SIG-M5 (cell line): ENCODE data around the gene NDUFS2.

Experiments
- DNase-seq: peaks from one replicate; lab custom pipeline; 2025; lab: John Stamatoyannopoulos, UW

NDUFS2 gene

DNA sequence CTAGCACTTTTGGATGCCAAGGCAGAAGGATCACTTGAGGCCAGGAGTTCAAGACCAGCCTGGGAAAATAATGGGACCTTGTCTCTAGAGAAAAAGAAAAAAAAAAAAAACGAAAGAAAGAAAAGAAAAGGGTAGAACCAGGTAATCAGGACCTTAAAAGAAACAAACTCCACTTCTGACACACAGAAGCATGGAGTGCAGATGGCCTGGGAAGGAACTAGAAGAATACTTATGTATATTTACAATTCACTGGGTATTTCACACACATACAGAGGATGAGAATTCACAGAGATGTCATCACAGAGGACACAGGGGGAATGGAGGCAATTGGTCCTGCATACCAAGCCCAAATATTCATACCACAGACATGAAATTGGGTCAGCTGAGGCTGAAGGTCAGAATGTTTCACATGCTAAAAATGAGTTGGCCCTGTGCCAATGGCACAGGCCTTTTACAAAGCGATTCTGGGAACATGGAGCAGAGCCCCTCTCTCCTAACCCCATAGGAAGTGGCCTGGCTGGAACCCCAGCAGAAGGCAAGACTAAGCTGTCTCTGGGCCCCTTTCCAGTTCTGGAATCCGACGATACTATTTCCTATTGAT, 29.3 kb upstream of the NDUFS2 start:
- DNase-seq = no peak

DNA sequence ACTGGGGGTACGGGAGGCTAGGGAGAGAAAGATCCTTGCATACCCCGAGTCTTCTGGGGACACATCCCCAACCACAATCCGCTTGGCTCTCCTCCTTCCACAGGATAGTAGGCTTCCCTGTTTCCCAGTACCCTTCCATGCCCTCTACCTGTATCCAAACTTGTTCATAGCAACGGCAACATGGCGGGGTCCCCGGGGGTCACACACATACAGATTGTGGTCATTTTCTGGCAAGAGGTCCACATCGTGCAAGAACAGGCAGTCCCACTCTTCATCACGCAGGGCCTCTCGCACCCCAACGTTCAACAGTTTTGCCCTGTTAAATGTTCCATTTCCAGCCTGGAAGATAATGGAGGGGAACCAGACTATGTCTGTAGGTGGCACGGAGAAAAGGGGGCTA, 28.5 kb upstream of the NDUFS2 start:
- no peak for DNase-seq

DNA sequence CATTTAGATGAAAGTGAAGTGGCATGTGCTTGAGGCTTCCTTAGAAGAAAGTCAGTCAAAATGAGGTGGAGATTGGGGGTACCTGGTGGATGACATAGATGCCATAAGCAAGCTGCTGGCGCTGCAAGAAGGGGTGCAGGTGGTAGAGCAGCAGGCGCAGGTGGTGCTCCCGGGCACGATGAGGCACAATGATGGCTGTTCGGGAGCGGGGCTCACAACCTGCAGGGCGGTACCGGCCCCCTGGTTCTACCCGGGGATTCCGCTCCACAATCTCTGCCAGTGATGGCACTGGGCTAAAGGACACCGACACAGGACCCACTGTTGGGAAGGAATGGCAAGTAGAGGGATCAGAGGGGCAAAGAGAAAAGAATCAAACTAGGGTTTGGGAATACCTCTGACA, 27.3 kb upstream of the NDUFS2 start:
- no peak for DNase-seq

DNA sequence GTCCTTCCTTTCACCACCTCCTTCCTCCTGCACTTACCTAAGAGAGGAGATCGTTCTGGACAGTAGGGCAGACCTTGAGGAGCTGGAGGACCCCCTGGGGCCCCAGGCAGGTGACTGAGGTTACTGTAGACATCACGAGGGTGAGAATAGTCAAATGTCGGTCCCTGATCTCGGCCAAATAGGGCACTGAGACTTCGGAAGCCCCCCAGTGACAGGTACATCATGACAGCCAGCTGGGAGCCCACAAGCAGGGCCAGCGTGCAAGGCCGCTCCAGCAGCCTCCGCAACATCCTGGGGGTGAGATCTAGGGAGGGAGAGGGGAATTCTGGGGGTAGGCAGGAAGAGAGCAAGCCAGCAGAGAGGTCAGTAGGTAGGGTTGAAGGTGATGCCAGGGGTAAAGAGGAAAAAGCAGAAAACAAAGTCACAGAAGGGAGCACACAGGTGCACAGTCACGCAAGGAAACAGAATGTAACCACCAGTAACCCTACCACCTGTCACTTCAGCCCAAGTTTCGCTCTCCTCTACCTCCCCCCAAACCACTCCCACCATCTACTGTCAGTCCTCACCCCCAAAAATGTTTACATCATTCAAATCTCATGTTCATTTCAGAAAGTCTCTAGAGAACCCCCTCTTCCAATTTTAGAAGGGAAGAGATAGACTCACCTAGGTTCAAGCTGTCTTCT, 26.3 kb upstream of the NDUFS2 start:
- DNase-seq = no peak

DNA sequence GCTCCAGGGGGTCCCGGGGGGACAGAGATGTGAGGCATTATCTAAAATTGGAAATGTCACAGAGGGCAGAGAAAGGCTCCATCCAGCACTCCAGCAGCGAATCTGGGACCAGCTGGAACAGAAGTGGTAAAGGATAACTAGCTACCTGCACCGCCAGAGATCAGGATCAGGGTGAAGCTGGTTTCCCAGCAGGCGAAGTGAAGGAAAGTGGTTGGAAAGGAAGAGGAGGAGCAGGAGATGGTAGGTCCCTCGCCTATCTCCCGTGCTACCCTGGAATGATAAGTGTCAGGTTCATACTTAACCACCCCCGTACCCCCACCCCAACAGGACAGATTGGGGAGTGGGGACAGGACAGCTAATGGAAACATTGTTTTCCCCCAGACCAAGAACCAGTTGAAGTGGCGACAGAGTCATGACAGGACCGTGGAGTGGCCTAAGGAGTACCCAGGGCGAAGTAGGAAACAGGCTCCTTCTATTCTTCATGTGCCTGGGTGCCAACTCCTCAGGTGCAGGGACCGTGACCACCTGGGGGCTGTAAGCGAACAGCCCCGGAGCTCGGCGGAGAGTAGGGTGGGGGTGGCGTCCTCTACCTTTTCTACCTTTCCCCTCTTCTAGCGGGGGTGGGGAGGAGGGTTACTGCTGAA, 25.6 kb upstream of the NDUFS2 start:
- no peak for DNase-seq

DNA sequence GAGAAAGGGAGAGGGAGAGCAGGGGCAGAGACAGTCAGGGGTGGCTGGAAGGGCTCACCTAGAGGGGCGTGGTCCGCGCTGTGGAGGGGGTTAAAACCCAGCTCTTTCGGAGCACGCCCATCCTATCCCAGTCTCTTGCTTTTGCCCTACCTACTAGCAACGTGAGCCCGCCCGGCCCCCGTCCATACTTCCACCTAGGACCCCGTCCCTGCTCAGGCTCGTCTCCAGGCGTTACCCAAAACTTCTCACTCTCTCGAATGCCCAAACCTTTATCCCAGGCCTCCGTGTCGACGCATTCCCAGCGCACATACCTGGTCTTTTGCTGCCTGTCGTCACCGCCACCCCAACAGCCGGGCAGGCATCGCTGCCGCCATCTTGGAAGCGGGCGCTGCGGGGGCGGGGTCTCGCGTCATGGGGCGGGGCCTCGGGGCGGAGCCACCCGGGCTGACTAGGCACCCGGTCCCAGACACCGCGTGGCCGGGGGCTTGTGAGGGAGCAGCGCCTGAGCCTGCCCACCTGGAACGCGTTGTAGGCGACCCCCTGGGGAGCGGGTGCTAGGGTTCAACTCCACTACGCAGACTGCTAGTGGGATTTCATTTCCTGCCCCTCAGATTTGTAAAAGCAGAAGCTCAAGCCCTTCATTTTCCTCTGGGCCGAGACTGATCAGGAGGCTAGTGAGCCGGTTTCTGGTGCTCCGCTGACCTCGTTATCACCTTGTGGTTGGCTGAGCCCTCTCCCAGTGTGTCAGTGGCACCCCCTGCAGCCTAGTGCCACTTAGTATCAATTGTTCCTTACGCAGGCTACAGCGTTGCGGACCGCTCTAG, 24.8 kb upstream of the NDUFS2 start, which contains the start of gene B4GALT3:
Gene B4GALT3, minus strand, starts transcription at position 396 of the 824 bp plus-strand sequence. CDS start 1,447 bp downstream, outside the sequence.
- DNase-seq = no peak

DNA sequence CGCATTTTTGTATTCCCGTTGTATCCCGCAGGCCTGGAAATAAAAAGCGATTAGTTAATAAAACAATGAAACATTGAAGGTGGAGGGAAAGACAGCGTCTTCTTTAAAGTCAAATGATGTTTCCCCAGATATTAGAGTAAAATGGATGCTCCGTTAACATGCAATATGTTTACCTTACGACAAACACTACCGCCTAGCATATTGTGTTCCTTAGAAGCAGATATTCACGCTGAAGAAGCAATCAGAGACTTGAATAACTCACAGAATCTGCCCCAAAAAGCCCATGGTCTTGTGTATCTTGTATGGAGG, 24.3 kb upstream of the NDUFS2 start:
- DNase-seq = no peak

DNA sequence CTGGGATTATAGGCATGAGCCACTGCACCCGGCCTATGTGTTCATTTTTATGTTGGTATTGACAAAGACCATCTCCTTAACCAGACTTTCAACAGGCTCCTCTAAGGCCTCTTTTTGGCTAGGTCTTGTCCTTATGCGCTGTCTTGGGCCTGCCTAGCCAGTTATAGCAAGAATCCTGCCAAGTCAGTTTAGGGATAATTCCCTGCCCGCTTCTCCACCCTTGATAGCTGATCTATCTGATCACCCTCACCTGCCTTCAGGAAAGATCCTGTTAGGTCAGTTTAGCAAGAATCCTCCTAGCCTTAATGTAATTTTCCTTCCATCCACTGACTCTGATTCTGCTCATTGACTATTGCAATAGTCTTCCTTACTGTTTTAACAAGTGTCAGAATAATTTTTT, 22.5 kb upstream of the NDUFS2 start:
- DNase-seq = no peak

DNA sequence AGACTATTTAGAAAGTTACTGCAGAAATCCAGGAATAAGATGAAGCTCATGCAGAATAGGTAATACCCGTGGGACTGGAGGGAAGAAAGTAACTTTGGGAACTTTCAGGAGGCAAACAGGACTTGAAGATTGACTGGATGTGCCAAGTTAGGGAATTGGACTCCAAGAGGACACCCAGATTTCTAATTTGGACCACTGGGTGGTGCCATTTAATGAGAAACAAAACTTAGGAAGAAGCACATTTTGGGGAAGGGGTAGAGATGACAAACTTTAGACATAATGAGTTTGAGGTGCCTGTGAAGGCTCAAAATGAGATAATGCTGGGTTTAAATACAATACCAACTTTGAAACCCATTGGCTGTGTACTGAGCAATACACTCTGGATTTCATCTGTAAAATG, 21.5 kb upstream of the NDUFS2 start:
- no peak for DNase-seq

DNA sequence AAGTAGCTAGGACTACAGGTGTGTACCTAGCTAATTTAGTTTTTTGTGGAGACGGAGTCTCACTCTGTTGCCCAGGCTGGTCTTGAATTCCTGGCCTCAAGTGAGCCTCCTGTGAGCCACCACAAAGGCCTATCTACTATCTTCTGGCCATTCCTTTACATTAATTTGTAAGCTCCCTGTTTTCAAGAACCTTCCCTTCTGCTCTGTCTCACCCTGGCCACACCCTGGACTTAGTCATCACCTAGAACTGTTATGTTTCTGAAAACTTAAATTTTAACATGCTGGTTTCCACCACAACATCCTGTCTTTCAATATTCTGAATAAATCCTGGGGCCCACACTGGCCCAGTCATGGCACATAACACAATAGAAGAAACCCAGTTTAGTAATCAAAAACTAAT, 20.0 kb upstream of the NDUFS2 start:
- DNase-seq = peak; percentile 63

DNA sequence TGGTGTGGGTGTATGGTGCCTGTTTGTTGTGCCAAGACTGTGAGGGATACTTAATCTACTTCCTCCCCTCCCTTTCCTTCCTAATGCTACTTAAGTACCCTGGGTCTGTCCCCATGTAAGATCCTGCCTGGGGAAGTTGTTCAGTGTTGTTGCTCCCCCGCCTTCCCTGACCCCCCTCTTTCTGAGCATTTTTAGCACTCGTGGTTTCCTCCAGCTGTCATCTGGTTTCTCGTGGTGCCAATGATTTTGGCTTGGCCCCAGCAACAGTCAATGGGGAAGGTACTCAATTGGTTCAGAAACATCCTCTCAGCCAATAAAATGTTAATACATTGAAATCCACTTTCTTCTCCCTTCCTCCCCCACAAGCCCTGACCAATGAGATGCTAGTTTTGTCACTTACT, 16.9 kb upstream of the NDUFS2 start:
- DNase-seq = peak; percentile 95

DNA sequence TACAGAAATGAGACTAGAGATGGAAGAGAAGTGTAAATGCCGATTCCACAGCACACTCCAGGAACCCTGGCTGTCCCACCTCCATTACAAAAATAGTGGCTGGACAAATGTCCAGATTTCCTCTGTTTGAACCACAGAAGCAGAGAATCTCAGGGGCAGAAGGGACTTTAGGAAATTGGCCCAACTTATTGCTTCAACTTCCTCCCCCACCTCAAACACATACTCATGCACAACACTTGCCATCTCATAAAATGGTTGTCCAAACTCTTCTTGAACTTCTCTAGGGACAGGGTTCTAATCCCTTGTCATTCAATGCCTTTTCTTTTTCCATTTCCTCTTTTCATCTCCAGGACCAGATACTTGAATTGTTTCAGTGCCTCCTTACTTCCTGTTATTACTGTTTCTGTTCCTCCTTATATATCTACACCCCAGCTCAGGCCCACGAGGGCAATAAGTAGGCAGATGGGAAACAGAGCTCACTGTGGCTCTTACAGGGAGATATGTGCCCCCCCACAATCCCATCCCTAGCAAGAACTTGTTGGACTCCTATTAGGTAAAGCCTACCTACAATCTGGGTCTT, 16.3 kb upstream of the NDUFS2 start:
- DNase-seq = peak; percentile 100

DNA sequence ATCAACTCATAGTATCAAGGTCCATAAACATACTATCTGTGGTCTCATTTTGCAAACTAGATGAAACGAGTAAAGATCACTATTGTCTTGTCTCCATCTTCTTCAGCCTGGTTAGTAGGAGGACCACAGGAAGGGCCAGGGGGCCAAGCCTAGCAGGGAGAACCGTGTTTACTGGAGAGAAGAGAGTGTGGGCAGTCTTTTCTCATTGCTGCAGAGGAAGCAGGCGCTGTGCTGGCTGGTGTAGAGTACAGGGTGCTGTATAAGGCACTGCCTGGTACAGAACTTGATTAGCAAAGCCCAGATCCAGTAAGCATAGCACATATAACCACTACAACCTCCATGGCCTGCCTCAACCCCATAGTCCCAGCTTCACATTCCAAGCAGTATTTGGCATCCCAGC, 14.9 kb upstream of the NDUFS2 start:
- DNase-seq = no peak

DNA sequence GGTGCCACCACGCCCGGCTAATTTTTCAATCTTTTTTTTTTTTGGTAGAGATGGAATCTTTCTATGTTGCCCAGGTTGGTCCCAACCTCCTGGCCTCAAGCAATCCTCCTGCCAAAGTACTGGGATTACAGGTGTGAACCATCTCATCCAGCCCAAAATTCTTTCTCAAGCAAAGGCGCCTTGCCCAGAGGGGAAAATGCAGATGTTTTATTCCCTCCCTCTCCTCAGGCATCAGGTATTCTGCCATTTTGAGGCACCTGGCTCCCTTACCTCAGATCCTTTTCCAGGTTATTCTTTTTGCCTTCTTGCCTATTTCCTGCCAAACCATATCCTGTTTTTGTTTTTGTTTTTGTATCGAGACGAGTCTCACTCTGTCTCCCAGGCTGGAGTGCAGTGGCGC, 13.8 kb upstream of the NDUFS2 start:
- no peak for DNase-seq

DNA sequence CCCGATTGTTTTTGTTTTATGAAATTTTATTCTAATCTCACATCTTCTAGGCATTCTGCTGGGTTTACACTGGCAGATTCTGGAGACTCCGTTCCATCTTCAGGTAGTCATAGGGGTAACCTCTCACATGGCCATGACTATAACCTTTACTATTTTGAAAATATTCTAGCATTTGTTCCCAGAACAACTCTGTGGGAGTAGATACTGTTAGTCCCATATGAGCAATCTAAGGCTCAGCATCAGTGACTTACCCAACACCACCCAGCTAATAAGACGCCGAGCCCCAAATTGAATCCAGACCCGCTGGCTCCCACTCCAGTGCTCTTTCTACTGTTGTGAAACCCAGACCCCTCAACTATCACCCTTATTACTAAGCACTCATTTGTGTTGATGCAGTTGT, 13.1 kb upstream of the NDUFS2 start:
- no peak for DNase-seq

DNA sequence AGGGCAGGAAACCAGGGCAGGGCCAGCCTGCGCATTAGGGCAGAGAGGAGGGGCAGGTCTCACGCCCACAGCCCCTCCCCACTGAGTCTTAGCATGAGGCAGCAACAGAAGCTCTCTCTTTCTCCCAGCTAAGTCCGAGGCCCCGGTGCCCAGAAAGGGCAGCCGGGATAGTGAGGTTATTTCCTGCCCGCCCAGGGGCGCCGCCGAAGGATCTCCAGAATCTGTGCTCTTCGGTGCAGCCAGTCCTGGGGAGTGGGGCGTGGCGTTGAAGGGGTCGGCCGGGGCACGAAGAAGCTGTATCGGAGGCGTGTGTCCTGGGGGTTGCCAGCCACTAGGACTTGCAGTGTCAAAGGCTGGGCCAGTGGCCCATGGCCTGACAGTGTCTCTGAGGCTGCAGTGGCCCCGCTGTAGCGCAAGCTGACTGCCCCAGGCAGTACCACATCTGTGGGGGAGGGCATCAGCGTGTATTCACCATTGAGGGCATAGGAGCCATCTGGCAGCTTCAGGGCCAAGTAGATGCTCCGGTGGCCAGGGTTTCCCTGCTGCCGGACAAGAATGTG, 11.1 kb upstream of the NDUFS2 start:
- DNase-seq = no peak

DNA sequence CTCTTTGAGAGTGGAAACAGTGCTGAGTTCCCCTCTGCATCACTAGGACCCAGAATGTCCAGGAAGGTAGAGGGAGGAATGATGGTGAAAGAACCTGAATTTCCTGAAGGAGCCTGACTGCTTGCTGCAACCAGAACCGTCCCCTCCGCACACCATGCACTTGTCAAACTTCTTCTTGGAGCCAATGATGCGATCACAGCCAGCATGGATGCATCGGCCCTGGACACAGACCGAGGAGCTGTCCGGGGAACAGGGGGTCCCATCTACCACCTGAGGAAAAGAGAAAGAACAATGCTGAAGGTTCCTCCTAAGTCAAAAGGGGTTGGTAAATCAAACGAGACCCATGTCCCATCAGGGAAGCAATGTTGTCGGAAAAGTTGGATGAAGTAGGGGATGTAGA, 10.2 kb upstream of the NDUFS2 start:
- DNase-seq = no peak

DNA sequence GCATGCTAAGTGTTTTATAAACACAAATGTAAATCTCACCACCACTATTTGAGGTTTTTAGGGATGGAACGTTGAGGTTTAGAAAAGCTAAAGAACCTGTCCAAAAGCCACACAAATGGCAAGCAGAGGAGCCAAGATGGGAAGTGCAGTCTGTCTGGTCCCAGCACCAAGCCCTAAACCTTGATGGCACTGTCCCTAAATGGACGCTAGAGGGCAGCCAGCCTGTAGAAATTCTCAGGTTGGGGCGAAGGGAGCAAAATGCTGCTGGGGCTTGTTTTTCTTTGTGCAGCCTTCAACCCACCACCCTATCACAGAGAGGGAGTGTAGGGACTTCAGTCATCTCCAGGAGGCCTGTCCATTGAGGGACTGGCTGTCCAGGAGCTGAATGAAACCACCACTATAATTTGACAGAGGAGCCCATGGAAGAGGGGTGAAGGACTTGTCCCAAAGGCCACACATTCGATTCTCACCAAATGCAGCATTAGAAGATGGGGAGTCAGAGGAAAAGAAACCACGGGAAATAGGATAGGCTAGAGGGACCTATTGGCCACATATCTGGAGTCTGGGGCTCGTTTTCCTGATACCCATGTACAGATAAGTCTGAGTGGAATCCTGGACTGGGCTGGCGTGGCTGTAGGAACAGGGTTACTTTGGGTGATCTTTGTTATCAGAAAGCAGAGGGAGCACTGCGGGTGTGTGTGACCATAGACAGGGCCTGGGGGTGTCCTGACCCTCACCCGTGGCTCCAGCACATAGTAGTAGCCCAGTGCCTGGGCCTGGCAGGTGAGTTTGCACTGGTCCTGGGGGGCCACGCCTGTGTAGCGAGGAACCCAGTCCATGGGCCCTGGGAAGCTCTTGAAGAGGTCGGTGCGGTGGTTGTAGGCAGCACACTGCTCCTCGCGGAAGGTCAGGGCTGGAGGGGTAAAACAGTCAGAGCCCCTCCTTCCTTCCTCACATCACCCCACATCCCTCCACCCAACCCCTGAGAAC, 9.4 kb upstream of the NDUFS2 start:
- no peak for DNase-seq

DNA sequence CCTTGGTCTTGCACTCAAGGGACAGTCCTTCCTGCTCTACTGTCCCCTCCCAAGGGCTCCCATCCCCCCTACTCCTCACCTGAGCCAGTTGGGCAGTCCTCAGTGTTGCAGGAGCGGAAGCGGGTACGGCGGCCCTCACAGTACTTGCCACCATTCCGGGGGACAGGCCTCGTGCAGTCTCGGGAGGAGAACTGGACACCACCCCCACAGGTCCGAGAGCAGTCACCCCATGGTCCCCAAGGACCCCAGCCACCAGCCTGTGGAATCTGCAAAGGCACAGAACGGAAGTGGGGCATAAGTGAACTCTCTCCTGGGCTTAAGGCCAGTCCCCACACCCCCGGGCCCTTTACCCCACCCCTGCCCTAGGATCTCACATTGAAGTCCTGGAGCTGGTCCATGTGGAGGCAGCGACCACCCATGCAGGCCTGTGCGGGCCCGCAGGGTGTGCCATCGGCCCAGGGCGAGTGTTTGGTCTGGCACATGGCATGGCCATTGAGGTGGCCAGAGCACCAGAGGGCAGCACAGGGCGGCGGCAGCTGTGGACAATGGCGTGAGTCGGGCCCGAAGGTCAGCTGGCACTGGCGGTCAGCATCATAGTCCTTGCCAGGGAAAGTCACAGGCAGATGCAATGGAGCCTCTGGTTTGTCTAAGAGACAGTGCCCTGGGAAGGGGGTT, 8.5 kb upstream of the NDUFS2 start:
- no peak for DNase-seq

DNA sequence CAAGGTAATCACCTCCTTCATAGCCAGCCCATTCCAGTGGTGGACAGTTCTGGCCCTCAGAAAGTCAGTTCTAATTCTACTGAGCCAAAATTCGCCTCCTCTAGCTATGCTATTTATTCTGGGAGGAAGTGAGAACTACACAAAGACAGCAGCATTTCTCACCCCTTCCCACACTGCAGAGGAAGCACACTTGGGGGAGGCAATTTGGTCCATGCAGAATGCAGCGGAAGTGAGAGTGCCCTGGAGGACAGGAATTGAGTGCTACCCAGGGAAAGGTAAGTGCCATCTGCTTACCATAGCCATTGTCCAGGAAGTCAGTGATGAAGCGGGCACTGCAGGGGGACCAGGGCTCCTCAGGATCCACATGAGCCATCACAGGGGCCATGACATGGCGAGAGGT, 7.0 kb upstream of the NDUFS2 start:
- DNase-seq = no peak
